B cell (primary cell): ENCODE measurements around the gene KLRC3. TPM values are rescaled to one million over a fixed set of nuclear protein-coding genes. Genes with fewer than 3 reads are reported as not detected.
"Not testable (repeated sequence)": the region's sequence is repeated elsewhere in the genome, so short reads cannot be mapped to it uniquely, and the experiment has no call there.

Experiments used
- ATAC-seq: fragments of 200-7000 bp; cut with Tn5 transposase; one replicate; pipeline ENCODE4 v1.10.0; 2021; ENCODE audit warnings: low read depth, mild to moderate bottlenecking, moderate number of reproducible peaks, moderate library complexity
- CTCF ChIA-PET: fragments of 350-600 bp; sonication (Branson Sonifier 250); formaldehyde crosslinking; loops from one replicate; lab custom pipeline; 2021; ENCODE audit warnings: antibody characterized with exemption, inconsistent platforms; lab: Charles Lee
- POLR2A ChIA-PET: fragments of 350-600 bp; sonication (Branson Sonifier 250); formaldehyde crosslinking; loops from one replicate; lab custom pipeline; 2021; ENCODE audit warnings: antibody characterized with exemption; lab: Charles Lee
- DNase-seq: peaks from one replicate; pipeline ENCODE4 v3.0.0; 2013
- H2AFZ ChIP-seq: 2 replicates; pipeline ENCODE4 v1.6.1; 2012; ENCODE audit warnings: mild to moderate bottlenecking, low read depth, low read length; ENCODE audit not compliant: insufficient read depth, poor library complexity, severe bottlenecking
- H3K27ac ChIP-seq, 2 donors: 1 replicate in 1 of 2; 2 replicates in 1 of 2; pipeline ENCODE4 v1.5.1; 2012 to 2013; ENCODE audit warnings: low read length in 2 of 2, mild to moderate bottlenecking in 2 of 2, moderate library complexity in 1 of 2
- H3K27me3 ChIP-seq, 4 experiments: fragments of 200-600 bp in 1 of 4; sonication (generic) in 1 of 4; replicated peaks in 1 of 4; 1 replicate in 2 of 4; 2 replicates in 2 of 4; pipeline versions ENCODE4 v1.6.1 to v1.7.0; 2013 to 2016; ENCODE audit warnings: low read length in 3 of 4, mild to moderate bottlenecking in 2 of 4, mixed read lengths in 1 of 4, moderate library complexity in 1 of 4; ENCODE audit not compliant: insufficient read depth in 4 of 4, control insufficient read depth in 3 of 4; ENCODE audit errors: control extremely low read depth in 1 of 4
- H3K36me3 ChIP-seq, 2 experiments: replicated peaks in 1 of 2; 1 replicate in 1 of 2; 2 replicates in 1 of 2; pipeline versions ENCODE4 v1.6.1 to v1.7.1; 2013; ENCODE audit warnings: low read length in 1 of 2; ENCODE audit not compliant: insufficient read depth in 2 of 2, control insufficient read depth in 1 of 2; ENCODE audit errors: control extremely low read depth in 1 of 2, extremely low read depth in 1 of 2
- H3K4me1 ChIP-seq, 2 donors: fragments of 200-600 bp in 1 of 2; sonication (generic) in 1 of 2; 1 replicate in 1 of 2; 2 replicates in 1 of 2; pipeline versions ENCODE4 v1.5.1 to v1.6.1; 2013 to 2017; ENCODE audit warnings: low read length in 2 of 2; ENCODE audit not compliant: control insufficient read depth in 2 of 2, insufficient read depth in 2 of 2
- H3K4me2 ChIP-seq: replicated peaks from 2 replicates; pipeline ENCODE3; 2012; ENCODE audit warnings: mild to moderate bottlenecking, low read depth, low read length; ENCODE audit not compliant: poor library complexity, severe bottlenecking
- H3K4me3 ChIP-seq, 5 experiments: fragments of 200-600 bp in 1 of 5; sonication (generic) in 1 of 5; 1 replicate in 3 of 5; 2 replicates in 2 of 5; pipeline versions ENCODE4 v1.5.1 to v1.7.0; 2011 to 2016; ENCODE audit warnings: low read length in 4 of 5, mild to moderate bottlenecking in 4 of 5, low read depth in 2 of 5, control low read depth in 1 of 5, moderate library complexity in 1 of 5; ENCODE audit not compliant: insufficient read depth in 1 of 5; ENCODE audit errors: control extremely low read depth in 1 of 5, extremely low read depth in 1 of 5
- H3K79me2 ChIP-seq: fragments of 200-600 bp; sonication (generic); one replicate; pipeline ENCODE4 v1.6.0; 2016; ENCODE audit warnings: low read length; ENCODE audit not compliant: control insufficient read depth, insufficient read depth
- H3K9ac ChIP-seq: fragments of 200-600 bp; sonication (generic); 2 replicates; pipeline ENCODE4 v1.6.1; 2017; ENCODE audit warnings: mild to moderate bottlenecking, low read length, moderate library complexity
- H3K9me3 ChIP-seq, 3 donors: one replicate each; pipeline versions ENCODE4 v1.6.1 to v1.7.1; 2013; ENCODE audit warnings: low read length in 2 of 3; ENCODE audit not compliant: control insufficient read depth in 2 of 3, insufficient read depth in 1 of 3; ENCODE audit errors: control extremely low read depth in 1 of 3
- H4K20me1 ChIP-seq: 2 replicates; pipeline ENCODE4 v1.6.0; 2012; ENCODE audit warnings: mild to moderate bottlenecking, low read length; ENCODE audit not compliant: insufficient read depth, control insufficient read depth, poor library complexity, severe bottlenecking
- H3K27ac Mint-ChIP-seq: one replicate; pipeline ENCODE4 v1.8.0; 2021; ENCODE audit warnings: mixed read lengths
- H3K27me3 Mint-ChIP-seq: one replicate; pipeline ENCODE4 v1.8.0; 2021; ENCODE audit warnings: mixed read lengths
- H3K4me1 Mint-ChIP-seq: one replicate; pipeline ENCODE4 v1.8.0; 2021; ENCODE audit warnings: mixed read lengths
- H3K4me3 Mint-ChIP-seq: one replicate; pipeline ENCODE4 v1.8.0; 2021; ENCODE audit warnings: mixed read lengths
- H3K9me3 Mint-ChIP-seq: one replicate; pipeline ENCODE4 v1.8.0; 2022; ENCODE audit warnings: mixed read lengths; ENCODE audit not compliant: insufficient read depth
- EZH2 ChIP-seq: IDR thresholded peaks from 2 replicates; pipeline ENCODE4 v1.6.1; 2012; ENCODE audit warnings: borderline replicate concordance, low read depth, mild to moderate bottlenecking, moderate library complexity, low read length; ENCODE audit not compliant: insufficient read depth, poor library complexity, severe bottlenecking
- WGBS: methylation state at CpG from one replicate; pipeline ENCODE4 v1.1.5; 2013; ENCODE audit warnings: missing lambda C conversion rate; ENCODE audit not compliant: insufficient coverage; 5-methylcytosine and 5-hydroxymethylcytosine counted together
- intact Hi-C: fragments of 100-400 bp; cut with micrococcal nuclease; formaldehyde crosslinking; loops from one replicate; pipeline ENCODE4 v1.10.0; 2022
- polyA plus RNA-seq: library from polyadenylated mRNA; depleted of rRNA; stranded (reverse); fragments of >200 nt; gene quantifications from 2 replicates; pipeline ENCODE4 v1.2.3, GENCODE V29; 2012
- total RNA-seq, 2 donors: library from RNA; stranded (reverse); fragments of 120-200 nt in 1 of 2; gene quantifications; 1 replicate in 1 of 2; 2 replicates in 1 of 2; pipeline versions ENCODE4 v1.2.3 to v1.2.4, GENCODE V29; 2013 to 2022
- TF ChIP-seq, protein P1 (sequence below): fragments of 200-600 bp; IDR thresholded peaks from one replicate; pipeline ENCODE4 v1.8.0; 2022; ENCODE audit warnings: antibody characterized with exemption, mild to moderate bottlenecking

Gene KLRC3
- total and polyA plus RNA-seq, 2 donors (not counting 1 experiment from before 2014, with no cell fraction given), result not detected

DNA sequence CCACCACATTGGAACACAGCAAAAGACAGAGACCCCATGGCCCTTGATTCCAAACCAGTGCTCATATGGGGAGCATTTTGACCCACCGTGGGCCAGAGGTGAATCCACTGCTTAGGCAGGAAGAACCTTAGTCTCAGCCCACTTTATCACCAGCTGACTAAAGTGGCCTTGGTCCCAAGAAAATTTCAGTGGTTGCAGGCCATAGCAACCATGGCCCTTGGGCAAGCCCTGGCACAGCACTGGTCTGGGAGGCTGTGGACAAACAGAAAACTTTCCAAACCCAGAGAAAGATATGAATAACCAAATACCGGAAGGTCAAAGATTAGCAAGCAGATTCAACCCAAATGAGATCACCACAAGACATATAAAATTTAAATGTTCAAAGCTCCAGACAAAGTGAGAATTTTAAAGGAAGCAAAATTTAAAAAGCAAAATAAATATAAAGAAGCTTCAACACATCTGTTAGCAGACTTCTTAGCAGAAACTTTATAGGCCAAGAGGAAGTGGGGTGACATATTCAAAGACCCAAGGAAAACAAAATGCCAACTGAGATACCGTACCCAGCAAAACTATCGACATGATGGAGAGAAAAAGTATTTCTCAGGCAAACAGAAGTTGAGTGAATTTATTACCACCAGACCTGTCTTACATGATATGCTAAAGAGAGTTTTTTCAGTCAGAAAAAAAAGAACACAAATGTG, 38.3 kb downstream of the KLRC3 start:
- peaks cover 0 to 4% of the 10 kb centered on the region in 2 donors for H3K4me1 ChIP-seq
- H3K36me3 ChIP-seq, result no peaks in the 10 kb centered on the region
- no peaks in the 10 kb centered on the region for H4K20me1 ChIP-seq
- peaks cover 3% of the 10 kb centered on the region for H3K27me3 Mint-ChIP-seq
- peak overlapping the region in 1 of 2 donors; percentile 28 for H3K27ac ChIP-seq
- no peaks in the 10 kb centered on the region for H3K27me3 ChIP-seq
- H3K4me1 Mint-ChIP-seq, result no peaks in the 10 kb centered on the region
- no peaks in the 10 kb centered on the region for H3K9me3 ChIP-seq
- no peak overlapping the region for H3K27ac Mint-ChIP-seq
- no peak for ATAC-seq
- TF ChIP-seq, protein P1, sequence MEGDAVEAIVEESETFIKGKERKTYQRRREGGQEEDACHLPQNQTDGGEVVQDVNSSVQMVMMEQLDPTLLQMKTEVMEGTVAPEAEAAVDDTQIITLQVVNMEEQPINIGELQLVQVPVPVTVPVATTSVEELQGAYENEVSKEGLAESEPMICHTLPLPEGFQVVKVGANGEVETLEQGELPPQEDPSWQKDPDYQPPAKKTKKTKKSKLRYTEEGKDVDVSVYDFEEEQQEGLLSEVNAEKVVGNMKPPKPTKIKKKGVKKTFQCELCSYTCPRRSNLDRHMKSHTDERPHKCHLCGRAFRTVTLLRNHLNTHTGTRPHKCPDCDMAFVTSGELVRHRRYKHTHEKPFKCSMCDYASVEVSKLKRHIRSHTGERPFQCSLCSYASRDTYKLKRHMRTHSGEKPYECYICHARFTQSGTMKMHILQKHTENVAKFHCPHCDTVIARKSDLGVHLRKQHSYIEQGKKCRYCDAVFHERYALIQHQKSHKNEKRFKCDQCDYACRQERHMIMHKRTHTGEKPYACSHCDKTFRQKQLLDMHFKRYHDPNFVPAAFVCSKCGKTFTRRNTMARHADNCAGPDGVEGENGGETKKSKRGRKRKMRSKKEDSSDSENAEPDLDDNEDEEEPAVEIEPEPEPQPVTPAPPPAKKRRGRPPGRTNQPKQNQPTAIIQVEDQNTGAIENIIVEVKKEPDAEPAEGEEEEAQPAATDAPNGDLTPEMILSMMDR, result no peak
- TF ChIP-seq EZH2, result no peak
- ChIA-PET POLR2A (no interaction called here), CTCF (no interaction called here)
- H3K4me3 ChIP-seq, result no peak overlapping the region
- H3K79me2 ChIP-seq, result peaks cover 53% of the 10 kb centered on the region
- no peak for DNase-seq
- peak overlapping the region; percentile 8 for H2AFZ ChIP-seq
- H3K4me3 Mint-ChIP-seq, result no peak overlapping the region
- H3K9ac ChIP-seq, result no peak overlapping the region
- no peaks in the 10 kb centered on the region for H3K9me3 Mint-ChIP-seq
- WGBS, result 100% methylated on average over 1 of the region's 4 CpGs
- H3K4me2 ChIP-seq, result no peak overlapping the region
- intact Hi-C loops, result no loop called here

DNA sequence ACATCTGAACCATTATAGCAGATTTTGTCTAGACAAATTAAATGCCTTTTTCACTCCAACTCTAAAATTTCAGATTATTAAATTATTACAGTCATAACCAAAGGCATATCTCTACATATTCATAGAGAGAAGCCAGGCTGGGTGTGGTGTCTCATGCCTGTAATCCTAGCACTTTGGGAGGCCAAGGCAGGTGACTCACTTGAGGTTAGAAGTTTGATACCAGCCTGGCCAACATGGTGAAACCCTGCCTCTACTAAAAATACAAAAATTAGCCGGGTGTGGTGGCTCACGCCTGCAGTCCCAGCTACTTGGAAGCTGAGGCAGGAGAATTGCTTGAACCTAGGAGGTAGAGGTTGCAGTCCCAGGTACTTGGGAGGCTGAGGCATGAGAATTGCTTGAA, 41.7 kb downstream of the KLRC3 start:
- H3K36me3 ChIP-seq, H3K4me3 Mint-ChIP-seq: not testable (repeated sequence)

More for the DNA sequence above, 41.7 kb downstream of the KLRC3 start:
- H3K9ac ChIP-seq, ATAC-seq, intact Hi-C loops, H4K20me1 ChIP-seq, H3K4me3 ChIP-seq, H3K9me3 ChIP-seq, H3K27me3 Mint-ChIP-seq, H3K27ac Mint-ChIP-seq, POLR2A ChIA-PET, H3K4me1 ChIP-seq, DNase-seq, H3K27me3 ChIP-seq, H3K4me1 Mint-ChIP-seq, H2AFZ ChIP-seq, CTCF ChIA-PET, H3K27ac ChIP-seq, H3K9me3 Mint-ChIP-seq, H3K4me2 ChIP-seq: not testable (repeated sequence)
- peaks cover 23% of the 10 kb centered on the region for H3K79me2 ChIP-seq
- no CpG with 5 or more reads among the region's 2 CpGs for WGBS
